Kidney (tissue), 14 donors: ENCODE measurements around the gene NEIL3. TPM values are rescaled to one million over a fixed set of nuclear protein-coding genes. Genes with fewer than 3 reads are reported as not detected.
A peak's percentile ranks its signal among the peaks of the same experiment; 100 is the strongest.

ENCODE experiments used
- DNase-seq, 5 donors: peaks; one replicate each; pipeline ENCODE4 v3.0.0-alpha.2; 2013 to 2020
- FAIRE-seq: peaks from 2 replicates; lab custom pipeline; 2012; peaks lifted over from hg19 to GRCh38; lab: Jason Lieb, UNC
- H3K27ac ChIP-seq, 2 donors: one replicate each; pipeline ENCODE4 v1.7.0; 2013; ENCODE audit warnings: low read depth in 2 of 2, low read length in 2 of 2, inconsistent platforms in 1 of 2
- H3K27me3 ChIP-seq: one replicate; pipeline ENCODE4 v1.7.1; 2013; ENCODE audit warnings: low read length, inconsistent platforms; ENCODE audit not compliant: control insufficient read depth, insufficient read depth
- H3K36me3 ChIP-seq, 3 donors: one replicate each; pipeline versions ENCODE4 v1.7.0 to v1.7.1; 2013; ENCODE audit warnings: low read length in 3 of 3, control low read depth in 1 of 3, inconsistent platforms in 1 of 3; ENCODE audit not compliant: insufficient read depth in 3 of 3, control insufficient read depth in 2 of 3
- H3K4me1 ChIP-seq, 3 donors: one replicate each; pipeline versions ENCODE4 v1.7.0 to v1.7.1; 2013; ENCODE audit warnings: low read length in 3 of 3, inconsistent platforms in 1 of 3, low read depth in 1 of 3; ENCODE audit not compliant: control insufficient read depth in 2 of 3, insufficient read depth in 2 of 3
- H3K4me3 ChIP-seq, 3 donors: one replicate each; pipeline versions ENCODE4 v1.7.0 to v1.8.1; 2013; ENCODE audit warnings: low read length in 3 of 3, control low read depth in 1 of 3, inconsistent platforms in 1 of 3
- H3K9ac ChIP-seq, 3 donors: one replicate each; pipeline versions ENCODE4 v1.7.0 to v1.7.1; 2013; ENCODE audit warnings: low read length in 3 of 3, control low read depth in 1 of 3, inconsistent platforms in 1 of 3
- H3K9me3 ChIP-seq, 3 donors: one replicate each; pipeline versions ENCODE4 v1.7.0 to v1.7.1; 2013; ENCODE audit warnings: low read length in 3 of 3, control low read depth in 1 of 3, inconsistent platforms in 1 of 3; ENCODE audit not compliant: control insufficient read depth in 2 of 3, insufficient read depth in 1 of 3
- CTCF ChIP-seq: IDR thresholded peaks from 3 replicates; pipeline ENCODE4 v1.5.1; 2012; ENCODE audit warnings: mild to moderate bottlenecking, moderate library complexity, borderline replicate concordance; ENCODE audit not compliant: insufficient read depth; ENCODE audit errors: extremely low read depth
- intact Hi-C: fragments of 100-400 bp; cut with DNase I; formaldehyde crosslinking; loops from one replicate; pipeline ENCODE4 v1.11.1; 2022
- polyA plus RNA-seq: library from polyadenylated mRNA; stranded (reverse); fragments of 350-450 nt; fragmentation: Illumina TruSeq; extraction: RNeasy Lipid Tissue Mini Kit (QIAGEN cat#74804); gene quantifications from one replicate; pipeline ENCODE4 v1.2.3, GENCODE V29; 2014; ENCODE audit warnings: low read depth, low replicate concordance; ENCODE audit not compliant: insufficient read depth
- total RNA-seq: library from RNA; stranded (reverse); fragmentation: NEBNext Ultra II Directional; extraction: Animal tissue kit (Norgen Biotek cat#: 25700); gene quantifications from one replicate; pipeline ENCODE4 v1.2.1, GENCODE V29; 2021
- donor health status: control.
- donor health status: control.
- donor health status: control.
- donor health status: control.
- donor health status: control.
- donor health status: DM: yes; HTN: yes; CAD: no.
- donor health status: Normal renal cell carcinoma (clear cell type).

NEIL3 gene
- total and polyA plus RNA-seq, 2 donors from 2014 or later = 0.35 TPM; not detected in 1

- no peak overlapping the region for H3K9ac ChIP-seq
- no peak for DNase-seq
- no peak overlapping the region for H3K27ac ChIP-seq
- H3K27me3 ChIP-seq = no peaks in the 10 kb centered on the region
- no peaks in the 10 kb centered on the region for H3K9me3 ChIP-seq
- peaks cover 0 to 5% (median 2%) of the 10 kb centered on the region in 3 donors for H3K4me1 ChIP-seq
- no peak for TF ChIP-seq CTCF
- no peaks in the 10 kb centered on the region for H3K36me3 ChIP-seq
- FAIRE-seq = no peak
- H3K4me3 ChIP-seq = no peak overlapping the region
- intact Hi-C loops = no loop called here
Measured at GRCh38 chr4:177401658-177402273, 92.1 kb downstream of the NEIL3 start.

- H3K9ac ChIP-seq = no peak overlapping the region
- FAIRE-seq (no peak), DNase-seq (peak in 1 of 5 donors; percentile 19)
- no peaks in the 10 kb centered on the region for H3K9me3 ChIP-seq
- H3K36me3 ChIP-seq = no peaks in the 10 kb centered on the region
- no peak overlapping the region for H3K27ac ChIP-seq
- no peak for TF ChIP-seq CTCF
- peaks cover 0 to 5% (median 2%) of the 10 kb centered on the region in 3 donors for H3K4me1 ChIP-seq
- no peaks in the 10 kb centered on the region for H3K27me3 ChIP-seq
- H3K4me3 ChIP-seq = no peak overlapping the region
- intact Hi-C loops = no loop called here
Measured at GRCh38 chr4:177403746-177404145, 94.1 kb downstream of the NEIL3 start.

- DNase-seq = no peak
- intact Hi-C loops = no loop called here
- Histone ChIP-seq H3K9me3 (no peaks in the 10 kb centered on the region), H3K9ac (no peak overlapping the region), H3K4me1 (peaks cover 0 to 5% (median 2%) of the 10 kb centered on the region in 3 donors), H3K4me3 (no peak overlapping the region), H3K27ac (no peak overlapping the region), H3K27me3 (no peaks in the 10 kb centered on the region), H3K36me3 (no peaks in the 10 kb centered on the region)
- TF ChIP-seq CTCF = no peak
- no peak for FAIRE-seq
Measured at GRCh38 chr4:177404342-177404741, 94.7 kb downstream of the NEIL3 start.
